Measurements from ENCODE around the gene LLGL1.

- TF ChIP-seq CTCF (IDR thresholded peaks at IDR 0.05; ENCODE audit: poor library complexity, severe bottlenecking) (no peak), SMC3 (conservative IDR thresholded peaks at IDR 0.05; ENCODE audit: poor library complexity) (no peak), POLR2AphosphoS5 (IDR thresholded peaks at IDR 0.05) (no peak)
These were observed 25.8 kb downstream of the LLGL1 start for GRCh38 chr17:18251204-18251603.

All from neural cell (in vitro differentiated cells).